LoVo (cell line): Measurements from ENCODE around the gene MAP7D1.
A peak's percentile ranks its signal among the peaks of the same experiment; 100 is the strongest.

Experiments used
- DNase-seq: peaks from one replicate; pipeline ENCODE4 v3.0.0-alpha.2; 2016; ENCODE audit warnings: low spot score

The MAP7D1 gene

DNA sequence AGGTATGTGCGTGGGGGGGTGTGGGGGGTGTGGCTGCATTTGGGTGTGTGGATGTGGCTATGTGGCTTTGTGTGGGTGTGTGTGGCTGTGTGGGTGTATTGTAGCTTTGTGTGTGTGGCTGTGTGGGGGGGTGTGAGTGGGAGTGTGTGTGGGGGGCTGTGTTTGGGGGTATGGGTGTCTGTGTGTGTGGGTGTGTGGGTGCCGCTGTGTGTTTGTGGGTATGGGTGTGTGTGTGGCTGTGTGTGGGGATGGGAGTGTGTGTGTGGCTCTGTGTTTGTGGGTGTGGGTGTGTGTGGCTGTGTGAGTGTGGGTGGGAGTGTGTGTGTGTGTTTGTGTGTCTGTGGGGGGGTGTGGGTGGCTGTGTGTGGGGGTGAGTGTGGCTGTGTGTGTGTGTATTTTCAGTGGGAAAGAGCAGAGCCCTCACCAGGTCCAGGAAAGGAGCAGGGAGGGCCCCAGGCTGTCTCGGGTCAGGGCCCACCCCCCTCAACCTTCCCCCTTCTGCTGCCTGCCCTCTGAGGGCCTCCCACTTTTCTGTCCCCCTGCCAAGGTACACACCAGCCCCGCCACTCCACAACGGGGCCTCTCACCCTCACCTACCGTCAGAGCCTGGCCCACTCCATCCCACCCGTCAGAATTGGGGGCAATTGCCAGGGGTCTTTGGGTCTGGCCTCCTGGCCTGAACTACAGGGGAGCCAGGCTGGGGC, 29.0 kb upstream of the MAP7D1 start:
- DNase-seq = no peak

DNA sequence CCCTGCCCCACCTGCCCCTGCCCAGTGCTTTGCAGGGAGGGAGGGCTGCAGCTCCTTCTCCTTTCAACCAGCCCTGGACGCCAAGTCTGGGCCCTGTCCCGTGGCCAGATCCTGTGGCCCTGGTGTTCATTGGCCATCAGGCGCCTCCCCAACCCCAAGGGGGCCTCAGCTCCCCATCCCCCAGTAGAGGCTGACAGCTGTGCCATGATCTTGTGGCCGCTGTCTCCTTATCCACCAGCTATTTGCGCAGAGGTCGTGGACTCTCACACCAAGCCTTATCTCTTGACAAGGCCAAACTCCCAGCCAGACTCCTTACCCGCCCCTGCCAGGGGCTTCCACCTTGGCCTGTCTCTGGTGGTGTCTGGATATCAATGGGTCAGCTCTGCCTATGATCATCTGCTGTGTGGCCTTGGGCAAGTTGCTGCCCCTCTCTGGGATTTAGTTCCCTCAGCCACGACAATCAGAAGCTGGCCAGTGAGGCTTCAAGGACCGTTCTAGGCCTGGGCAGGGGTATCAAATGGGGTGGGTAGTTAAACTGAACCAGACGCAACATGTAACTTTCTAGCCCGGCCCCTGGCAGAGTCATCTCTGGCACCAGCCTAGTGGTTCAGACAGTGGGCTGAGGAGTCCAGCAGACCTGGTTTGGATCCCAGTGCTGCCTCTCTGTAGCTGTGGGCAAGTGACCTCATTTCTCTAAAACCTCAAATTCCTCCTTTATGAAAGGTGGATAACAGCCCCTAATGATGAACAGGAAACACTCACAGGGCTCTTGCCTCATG, 27.6 kb upstream of the MAP7D1 start:
- DNase-seq = no peak

GRCh38 chr1:36128905-36129206, 27.1 kb upstream of the MAP7D1 start:
- DNase-seq = no peak

- DNase-seq = no peak
Measured at GRCh38 chr1:36132029-36132428, 23.9 kb upstream of the MAP7D1 start.

- peak; percentile 81 for DNase-seq
Measured at GRCh38 chr1:36133484-36133883, 22.5 kb upstream of the MAP7D1 start.

GRCh38 chr1:36134031-36134430, 21.9 kb upstream of the MAP7D1 start:
- no peak for DNase-seq

GRCh38 chr1:36134505-36135329, 21.2 kb upstream of the MAP7D1 start:
- DNase-seq = peak; percentile 23

DNA sequence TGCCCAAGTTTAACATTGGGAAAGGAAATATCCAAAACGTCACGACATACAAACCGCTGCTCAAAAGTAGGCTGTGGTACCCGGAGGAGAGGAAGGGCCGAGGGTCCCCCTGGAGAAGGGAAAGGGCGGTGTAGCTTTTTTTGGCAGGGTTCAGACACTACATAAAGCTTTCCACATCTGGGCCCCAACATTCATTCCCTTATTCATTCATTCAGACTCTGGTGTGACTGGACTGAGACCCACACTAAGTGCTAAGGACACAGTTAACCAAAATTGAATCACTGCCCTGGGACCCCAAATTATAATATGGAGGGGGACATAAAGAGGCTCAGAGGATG, 20.7 kb upstream of the MAP7D1 start:
- DNase-seq = no peak

DNA sequence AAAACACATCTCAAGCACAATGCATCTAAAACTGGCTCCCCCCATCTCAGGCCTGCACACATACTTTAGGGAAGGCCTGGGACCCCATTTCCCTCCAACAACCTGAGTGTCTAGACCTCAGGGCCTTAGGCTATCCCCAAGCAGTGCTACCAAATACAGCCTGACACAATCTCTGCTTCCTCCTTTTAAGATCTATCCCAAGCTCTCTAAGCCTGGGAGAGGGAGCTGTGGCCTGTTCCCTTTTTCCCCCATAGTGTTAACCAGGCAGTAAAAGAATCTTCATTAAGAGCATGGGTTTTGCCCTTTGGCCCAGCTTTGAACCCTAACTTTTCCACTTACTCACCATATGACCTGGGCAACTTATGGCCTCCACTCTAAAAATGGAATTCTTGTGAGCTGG, 20.2 kb upstream of the MAP7D1 start:
- DNase-seq = no peak

DNA sequence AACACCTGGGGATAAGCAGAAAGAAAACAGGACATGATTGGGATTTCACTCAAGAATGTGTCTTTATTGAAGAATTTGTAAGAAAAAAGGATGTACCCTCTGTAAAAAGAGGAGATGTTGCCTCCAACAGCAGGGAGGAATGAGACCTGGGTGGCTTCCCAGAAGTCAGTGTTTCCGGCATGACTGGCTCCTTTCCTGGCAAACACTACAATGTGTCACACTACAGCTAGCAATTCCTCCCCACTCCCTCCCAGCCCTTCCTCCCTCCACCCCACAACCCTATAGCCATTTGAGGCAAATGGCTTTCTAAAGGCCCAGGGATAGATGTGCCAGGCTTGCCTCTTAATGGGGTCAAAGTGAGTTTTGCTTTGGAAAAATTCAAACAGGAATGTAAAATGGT, 19.4 kb upstream of the MAP7D1 start:
- DNase-seq = no peak

- DNase-seq = no peak
Measured at GRCh38 chr1:36137226-36137625, 18.7 kb upstream of the MAP7D1 start.

GRCh38 chr1:36137776-36138175, 18.2 kb upstream of the MAP7D1 start:
- no peak for DNase-seq

- no peak for DNase-seq
Measured at GRCh38 chr1:36139521-36139920, 16.4 kb upstream of the MAP7D1 start.

DNA sequence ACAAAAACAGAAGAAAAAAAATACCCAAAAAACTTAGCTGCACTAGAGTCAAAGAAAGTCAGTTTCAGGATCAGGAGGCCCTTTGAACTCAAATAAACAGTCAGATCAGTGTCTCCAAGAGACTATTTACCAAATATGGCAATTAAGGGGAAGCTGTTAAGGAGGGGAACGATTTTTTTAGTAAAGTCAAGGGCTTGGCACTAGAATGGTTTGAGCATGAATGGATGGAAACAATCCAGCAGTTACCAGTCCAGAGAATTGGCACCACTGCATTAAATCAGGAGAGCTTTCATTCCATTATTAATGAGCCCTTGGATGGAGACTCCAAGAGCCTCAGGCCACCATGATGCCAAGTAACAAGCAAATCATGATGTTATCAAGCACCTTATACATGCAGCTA, 13.8 kb upstream of the MAP7D1 start:
- no peak for DNase-seq

- DNase-seq = no peak
Measured at GRCh38 chr1:36143424-36143823, 12.5 kb upstream of the MAP7D1 start.

GRCh38 chr1:36144413-36144812, 11.5 kb upstream of the MAP7D1 start:
- DNase-seq = no peak

DNA sequence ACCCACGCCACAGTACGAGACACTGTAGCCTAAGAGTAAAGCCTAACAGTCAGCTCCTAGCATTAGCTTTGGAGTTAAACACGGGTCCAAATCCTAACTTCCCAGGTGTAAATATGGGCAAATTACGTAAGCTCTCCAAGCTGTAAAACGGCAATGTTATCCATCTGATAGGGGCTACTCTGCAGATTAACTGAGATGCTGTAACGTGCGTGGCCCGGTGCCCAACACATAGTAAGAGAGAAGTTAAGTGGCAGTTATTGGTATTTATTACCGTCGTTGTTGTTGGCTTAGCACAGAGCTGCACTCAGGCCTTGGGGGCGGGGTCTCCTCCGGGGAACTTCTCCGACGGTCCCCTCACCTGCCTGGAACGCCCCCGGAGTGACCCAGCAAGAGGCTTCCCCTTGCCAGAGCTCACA, 7.1 kb upstream of the MAP7D1 start:
- no peak for DNase-seq

DNA sequence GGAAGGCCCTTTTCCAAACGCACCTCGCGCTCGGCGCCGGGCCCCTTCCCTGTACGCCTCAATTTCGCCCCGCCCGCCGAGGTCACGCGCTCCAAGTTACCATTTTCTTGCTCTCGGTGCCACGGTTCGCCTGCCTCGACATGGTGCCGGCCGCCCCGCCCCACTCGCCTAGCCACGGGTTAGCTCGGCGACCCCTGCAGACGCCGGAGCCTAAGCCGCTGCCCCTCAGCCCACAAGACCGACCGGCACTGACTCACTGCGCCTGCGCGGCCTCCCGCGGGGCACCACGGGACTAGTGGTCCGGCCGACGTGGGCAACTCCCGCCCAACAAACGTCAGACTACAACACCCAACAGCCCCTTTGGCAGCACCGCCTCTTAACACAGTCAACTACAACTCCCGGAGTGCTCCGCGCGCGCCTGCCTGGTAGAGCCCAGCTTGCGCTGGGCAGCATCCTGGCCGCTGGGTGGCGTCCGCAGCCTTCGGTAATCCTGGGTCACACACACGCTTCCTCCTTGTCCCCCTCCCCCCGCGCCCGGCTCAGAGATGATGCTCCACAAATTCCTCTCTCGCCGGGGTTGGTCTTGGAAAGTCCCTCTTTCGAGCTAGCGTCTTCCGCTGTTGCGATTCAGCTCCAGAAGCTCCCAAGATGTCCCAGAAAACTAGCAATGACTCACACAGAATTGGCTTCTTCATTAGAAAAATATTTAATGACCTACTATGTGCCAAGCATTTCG, 6.6 kb upstream of the MAP7D1 start, which contains the start of gene TRAPPC3:
Gene TRAPPC3 (minus strand): TSS at position 250 of the 736 bp plus-strand sequence. CDS start 108 bp downstream, at position 142.
- peak; percentile 99 for DNase-seq

- no peak for DNase-seq
Measured at GRCh38 chr1:36149973-36150295, 6.0 kb upstream of the MAP7D1 start.

- peak; percentile 92 for DNase-seq
Measured at GRCh38 chr1:36150296-36151133, 5.4 kb upstream of the MAP7D1 start.

- DNase-seq = no peak
Measured at GRCh38 chr1:36151134-36151844, 4.7 kb upstream of the MAP7D1 start.
